ENCODE data around the gene NRG3. TPM values are rescaled to one million over a fixed set of nuclear protein-coding genes. Genes with fewer than 3 reads are reported as not detected.

The NRG3 gene
- total RNA-seq, 1 donor from 2014 or later = not detected

DNA sequence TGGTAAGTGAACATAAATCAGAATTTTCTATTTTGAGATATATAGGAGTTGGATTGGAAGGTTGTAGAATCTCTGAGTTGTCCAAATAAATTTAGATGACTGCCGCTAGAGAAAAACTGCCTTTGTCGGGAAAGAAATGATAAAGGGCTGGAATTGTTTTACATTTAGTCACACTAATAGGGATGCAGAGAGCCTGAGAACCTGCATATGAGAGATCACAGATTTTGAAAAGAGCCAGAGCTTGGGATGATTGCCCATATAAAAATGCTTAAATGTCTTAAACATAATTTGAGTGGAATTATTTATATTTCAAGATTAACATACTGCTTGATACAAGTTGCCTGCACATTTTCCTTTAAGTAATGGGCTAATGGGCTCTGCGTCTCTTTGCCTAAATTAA, 660.5 kb downstream of the NRG3 start:
- no peaks in the 10 kb centered on the region for H3K4me1 Mint-ChIP-seq (ENCODE audit: low read depth)
- peaks cover 4% of the 10 kb centered on the region for H3K9me3 Mint-ChIP-seq (ENCODE audit: low read depth)
- no peak for DNase-seq (ENCODE audit: low spot score)
- H3K27me3 Mint-ChIP-seq (ENCODE audit: low read depth) = no peaks in the 10 kb centered on the region
- H3K27ac Mint-ChIP-seq (ENCODE audit: unreplicated experiment) = no peak overlapping the region
- H3K4me3 Mint-ChIP-seq (ENCODE audit: unreplicated experiment) = no peak overlapping the region
- TF ChIP-seq CTCF (IDR thresholded peaks at IDR 0.05) = no peak
- H3K36me3 Mint-ChIP-seq (ENCODE audit: low read depth) = no peaks in the 10 kb centered on the region

GRCh38 chr10:82536668-82537067, 661.7 kb downstream of the NRG3 start:
- no peaks in the 10 kb centered on the region for H3K4me1 Mint-ChIP-seq (ENCODE audit: low read depth)
- no peak for DNase-seq (ENCODE audit: low spot score)
- H3K9me3 Mint-ChIP-seq (ENCODE audit: low read depth) = peaks cover 4% of the 10 kb centered on the region
- no peaks in the 10 kb centered on the region for H3K27me3 Mint-ChIP-seq (ENCODE audit: low read depth)
- no peaks in the 10 kb centered on the region for H3K36me3 Mint-ChIP-seq (ENCODE audit: low read depth)
- H3K4me3 Mint-ChIP-seq (ENCODE audit: unreplicated experiment) = no peak overlapping the region
- no peak overlapping the region for H3K27ac Mint-ChIP-seq (ENCODE audit: unreplicated experiment)
- TF ChIP-seq CTCF (IDR thresholded peaks at IDR 0.05) = no peak

- H3K4me3 Mint-ChIP-seq (ENCODE audit: unreplicated experiment) = no peak overlapping the region
- H3K27ac Mint-ChIP-seq (ENCODE audit: unreplicated experiment) = no peak overlapping the region
- peaks cover 4% of the 10 kb centered on the region for H3K9me3 Mint-ChIP-seq (ENCODE audit: low read depth)
- no peaks in the 10 kb centered on the region for H3K27me3 Mint-ChIP-seq (ENCODE audit: low read depth)
- H3K36me3 Mint-ChIP-seq (ENCODE audit: low read depth) = no peaks in the 10 kb centered on the region
- H3K4me1 Mint-ChIP-seq (ENCODE audit: low read depth) = no peaks in the 10 kb centered on the region
- TF ChIP-seq CTCF (IDR thresholded peaks at IDR 0.05) = no peak
- no peak for DNase-seq (ENCODE audit: low spot score)
Measured at GRCh38 chr10:82538272-82538671, 663.3 kb downstream of the NRG3 start.

GRCh38 chr10:82543631-82544030, 668.6 kb downstream of the NRG3 start:
- H3K4me1 Mint-ChIP-seq (ENCODE audit: low read depth) = no peaks in the 10 kb centered on the region

GRCh38 chr10:82544377-82544776, 669.4 kb downstream of the NRG3 start:
- H3K27ac Mint-ChIP-seq (ENCODE audit: unreplicated experiment) = no peak overlapping the region
- H3K36me3 Mint-ChIP-seq (ENCODE audit: low read depth) = no peaks in the 10 kb centered on the region
- no peaks in the 10 kb centered on the region for H3K9me3 Mint-ChIP-seq (ENCODE audit: low read depth)
- DNase-seq (ENCODE audit: low spot score) = no peak
- no peak for TF ChIP-seq CTCF (IDR thresholded peaks at IDR 0.05)
- no peaks in the 10 kb centered on the region for H3K27me3 Mint-ChIP-seq (ENCODE audit: low read depth)
- no peak overlapping the region for H3K4me3 Mint-ChIP-seq (ENCODE audit: unreplicated experiment)
- no peaks in the 10 kb centered on the region for H3K4me1 Mint-ChIP-seq (ENCODE audit: low read depth)

More at GRCh38 chr10:82543631-82544030, 668.6 kb downstream of the NRG3 start:
- DNase-seq (ENCODE audit: low spot score) = no peak
- no peaks in the 10 kb centered on the region for H3K9me3 Mint-ChIP-seq (ENCODE audit: low read depth)
- H3K36me3 Mint-ChIP-seq (ENCODE audit: low read depth) = no peaks in the 10 kb centered on the region
- no peak overlapping the region for H3K27ac Mint-ChIP-seq (ENCODE audit: unreplicated experiment)
- H3K27me3 Mint-ChIP-seq (ENCODE audit: low read depth) = no peaks in the 10 kb centered on the region
- H3K4me3 Mint-ChIP-seq (ENCODE audit: unreplicated experiment) = no peak overlapping the region
- TF ChIP-seq CTCF (IDR thresholded peaks at IDR 0.05) = no peak
